Measurements from ENCODE around the gene PLEKHS1.

GRCh38 chr10:113753020-113753692 is 1.7 kb downstream of the PLEKHS1 start:
- TF ChIP-seq, protein P1, sequence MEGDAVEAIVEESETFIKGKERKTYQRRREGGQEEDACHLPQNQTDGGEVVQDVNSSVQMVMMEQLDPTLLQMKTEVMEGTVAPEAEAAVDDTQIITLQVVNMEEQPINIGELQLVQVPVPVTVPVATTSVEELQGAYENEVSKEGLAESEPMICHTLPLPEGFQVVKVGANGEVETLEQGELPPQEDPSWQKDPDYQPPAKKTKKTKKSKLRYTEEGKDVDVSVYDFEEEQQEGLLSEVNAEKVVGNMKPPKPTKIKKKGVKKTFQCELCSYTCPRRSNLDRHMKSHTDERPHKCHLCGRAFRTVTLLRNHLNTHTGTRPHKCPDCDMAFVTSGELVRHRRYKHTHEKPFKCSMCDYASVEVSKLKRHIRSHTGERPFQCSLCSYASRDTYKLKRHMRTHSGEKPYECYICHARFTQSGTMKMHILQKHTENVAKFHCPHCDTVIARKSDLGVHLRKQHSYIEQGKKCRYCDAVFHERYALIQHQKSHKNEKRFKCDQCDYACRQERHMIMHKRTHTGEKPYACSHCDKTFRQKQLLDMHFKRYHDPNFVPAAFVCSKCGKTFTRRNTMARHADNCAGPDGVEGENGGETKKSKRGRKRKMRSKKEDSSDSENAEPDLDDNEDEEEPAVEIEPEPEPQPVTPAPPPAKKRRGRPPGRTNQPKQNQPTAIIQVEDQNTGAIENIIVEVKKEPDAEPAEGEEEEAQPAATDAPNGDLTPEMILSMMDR (IDR thresholded peaks at IDR 0.05) = no peak
- peak in 1 of 3 donors; percentile 10 for TF ChIP-seq POLR2AphosphoS5 (IDR thresholded peaks at IDR 0.05)
- no peak for TF ChIP-seq POLR2A (IDR thresholded peaks at IDR 0.05)
